ENCODE measurements around the gene LNP1. TPM values are rescaled to one million over a fixed set of nuclear protein-coding genes. Genes with fewer than 3 reads are reported as not detected.

LNP1 gene
- total RNA-seq, 2 donors from 2014 or later, result 1.9 to 2.0 TPM

GRCh38 chr3:100386437-100387074, 14.8 kb upstream of the LNP1 start:
- Mint-ChIP-seq H3K36me3 (peaks cover 20 to 24% of the 10 kb centered on the region in 2 donors), H3K9me3 (peaks cover 0 to 5% of the 10 kb centered on the region in 2 donors), H3K27ac (no peak overlapping the region)
- no peak for DNase-seq (ENCODE audit: low spot score in 2 of 2)
- no peak for ATAC-seq

GRCh38 chr3:100389025-100389424, 12.3 kb upstream of the LNP1 start:
- Mint-ChIP-seq H3K27ac (no peak overlapping the region), H3K9me3 (peaks cover 0 to 5% of the 10 kb centered on the region in 2 donors), H3K36me3 (peaks cover 20 to 23% of the 10 kb centered on the region in 2 donors)
- DNase-seq (ENCODE audit: low spot score in 2 of 2) (no peak), ATAC-seq (no peak)

- no peak for DNase-seq (ENCODE audit: low spot score in 2 of 2)
- no peak for ATAC-seq
- no peaks in the 10 kb centered on the region for H3K9me3 Mint-ChIP-seq
- peaks cover 5 to 17% of the 10 kb centered on the region in 2 donors for H3K36me3 Mint-ChIP-seq
- no peak overlapping the region for H3K27ac Mint-ChIP-seq
These were observed 5.5 kb upstream of the LNP1 start for GRCh38 chr3:100395679-100396431.

GRCh38 chr3:100396967-100397366, 4.4 kb upstream of the LNP1 start:
- Mint-ChIP-seq H3K27ac (no peak overlapping the region), H3K36me3 (peaks cover 13 to 17% of the 10 kb centered on the region in 2 donors), H3K9me3 (no peaks in the 10 kb centered on the region)
- no peak for ATAC-seq
- DNase-seq (ENCODE audit: low spot score in 2 of 2), result no peak

GRCh38 chr3:100399341-100400071, 1.8 kb upstream of the LNP1 start:
- Mint-ChIP-seq H3K36me3 (peaks cover 15 to 27% of the 10 kb centered on the region in 2 donors), H3K27ac (peak overlapping the region; percentile 72 to 96)

GRCh38 chr3:100400419-100400779, 940 bp upstream of the LNP1 start:
- DNase-seq (ENCODE audit: low spot score in 2 of 2) (peak; percentile 26 to 68), ATAC-seq (peak; percentile 44)
- H3K36me3 Mint-ChIP-seq, result peaks cover 15 to 36% of the 10 kb centered on the region in 2 donors
- peak overlapping the region; percentile 72 to 96 for H3K27ac Mint-ChIP-seq
- H3K9me3 Mint-ChIP-seq, result no peaks in the 10 kb centered on the region

More at GRCh38 chr3:100399341-100400071, 1.8 kb upstream of the LNP1 start:
- no peaks in the 10 kb centered on the region for H3K9me3 Mint-ChIP-seq
- DNase-seq (ENCODE audit: low spot score in 2 of 2) (no peak), ATAC-seq (no peak)

- peak overlapping the region; percentile 96 for H3K27ac Mint-ChIP-seq
- H3K36me3 Mint-ChIP-seq, result peaks cover 20 to 43% of the 10 kb centered on the region in 2 donors
- ATAC-seq, result peak; percentile 25 to 35
- DNase-seq (ENCODE audit: low spot score in 2 of 2), result peak in 1 of 2 donors; percentile 49
- H3K9me3 Mint-ChIP-seq, result no peaks in the 10 kb centered on the region
These were observed 319 bp downstream of the LNP1 start for GRCh38 chr3:100401674-100402041.

GRCh38 chr3:100402256-100402655, 917 bp downstream of the LNP1 start:
- Mint-ChIP-seq H3K27ac (peak overlapping the region; percentile 24 to 96), H3K36me3 (peaks cover 23 to 49% of the 10 kb centered on the region in 2 donors), H3K9me3 (peaks cover 0 to under 1% of the 10 kb centered on the region in 2 donors)
- no peak for ATAC-seq
- DNase-seq (ENCODE audit: low spot score in 2 of 2), result no peak

GRCh38 chr3:100402891-100403290, 1.6 kb downstream of the LNP1 start:
- Mint-ChIP-seq H3K9me3 (peaks cover 6 to 7% of the 10 kb centered on the region in 2 donors), H3K27ac (peak overlapping the region; percentile 90 to 96)
- ATAC-seq, result no peak

GRCh38 chr3:100403362-100404249, 2.3 kb downstream of the LNP1 start:
- peaks cover 32 to 55% of the 10 kb centered on the region in 2 donors for H3K36me3 Mint-ChIP-seq
- ATAC-seq, result no peak
- DNase-seq (ENCODE audit: low spot score in 2 of 2), result no peak
- peaks cover 6 to 7% of the 10 kb centered on the region in 2 donors for H3K9me3 Mint-ChIP-seq
- no peak overlapping the region for H3K27ac Mint-ChIP-seq

More at GRCh38 chr3:100402891-100403290, 1.6 kb downstream of the LNP1 start:
- H3K36me3 Mint-ChIP-seq, result peaks cover 29 to 50% of the 10 kb centered on the region in 2 donors
- DNase-seq (ENCODE audit: low spot score in 2 of 2), result no peak

- DNase-seq (ENCODE audit: low spot score in 2 of 2) (no peak), ATAC-seq (no peak)
- peaks cover 32 to 59% of the 10 kb centered on the region in 2 donors for H3K36me3 Mint-ChIP-seq
- no peak overlapping the region for H3K27ac Mint-ChIP-seq
- peaks cover 6 to 7% of the 10 kb centered on the region in 2 donors for H3K9me3 Mint-ChIP-seq
These were observed 2.9 kb downstream of the LNP1 start for GRCh38 chr3:100404250-100404548.

- peaks cover 33 to 68% of the 10 kb centered on the region in 2 donors for H3K36me3 Mint-ChIP-seq
- ATAC-seq (no peak), DNase-seq (ENCODE audit: low spot score in 2 of 2) (no peak)
- H3K9me3 Mint-ChIP-seq, result peaks cover 20 to 23% of the 10 kb centered on the region in 2 donors
- no peak overlapping the region for H3K27ac Mint-ChIP-seq
These were observed 5.8 kb downstream of the LNP1 start for GRCh38 chr3:100407164-100407563.

GRCh38 chr3:100407977-100408532, 6.7 kb downstream of the LNP1 start:
- no peak for ATAC-seq

GRCh38 chr3:100411091-100411982, 10.0 kb downstream of the LNP1 start:
- Mint-ChIP-seq H3K9me3 (peaks cover 31 to 32% of the 10 kb centered on the region in 2 donors), H3K36me3 (peaks cover 50% of the 10 kb centered on the region in 2 donors), H3K27ac (no peak overlapping the region)
- no peak for DNase-seq (ENCODE audit: low spot score in 2 of 2)
- ATAC-seq, result no peak

More at GRCh38 chr3:100407977-100408532, 6.7 kb downstream of the LNP1 start:
- DNase-seq (ENCODE audit: low spot score in 2 of 2), result no peak
- Mint-ChIP-seq H3K36me3 (peaks cover 38 to 70% of the 10 kb centered on the region in 2 donors), H3K9me3 (peaks cover 26 to 28% of the 10 kb centered on the region in 2 donors), H3K27ac (no peak overlapping the region)
